ENCODE measurements around the gene CCDC122. TPM values are rescaled to one million over a fixed set of nuclear protein-coding genes. Genes with fewer than 3 reads are reported as not detected.

CCDC122 gene
- total RNA-seq, 1 experiment from 2014 or later = 5.8 TPM

- POLR2A ChIA-PET = no interaction called here
- RAD21 ChIA-PET (ENCODE audit: low non-redundant PET in 1 of 2, low total read pairs in 2 of 2, uncharacterized antibody in 2 of 2, unreplicated experiment in 2 of 2) = no interaction called here
- no peaks in the 10 kb centered on the region for H4K20me1 ChIP-seq (ENCODE audit: insufficient read depth)
- H3K9me2 ChIP-seq (ENCODE audit: insufficient read depth) = no peaks in the 10 kb centered on the region
- intact Hi-C loops (cut with micrococcal nuclease) = no loop called here
- DNase-seq (ENCODE audit: low read depth, low spot score) (no peak), ATAC-seq (no peak)
- H3K4me2 ChIP-seq (ENCODE audit: low read length) = no peak overlapping the region
- H3K9ac ChIP-seq (ENCODE audit: low read length) = no peak overlapping the region
- no peak overlapping the region for H2AFZ ChIP-seq (ENCODE audit: low read depth, low read length, poor library complexity, severe bottlenecking)
- no peak overlapping the region for H3K27ac ChIP-seq (ENCODE audit: low read depth, low read length)
- no peaks in the 10 kb centered on the region for H3K9me3 ChIP-seq (ENCODE audit: control insufficient read depth in 1 of 2, insufficient read depth in 1 of 2, low read depth in 1 of 2, low read length in 2 of 2)
- no peaks in the 10 kb centered on the region for H3K79me2 ChIP-seq (ENCODE audit: insufficient read depth, low read length)
- BruUV-seq (replicated peaks) = no TSS peak
- no peaks in the 10 kb centered on the region for H3K36me3 ChIP-seq (ENCODE audit: control insufficient read depth in 1 of 2, insufficient read depth in 2 of 2, low read length in 2 of 2)
- H3K4me3 ChIP-seq (replicated peaks in 1 of 2; ENCODE audit: low read depth in 1 of 2, low read length in 2 of 2) = no peak overlapping the region
- TF ChIP-seq SIN3A (IDR thresholded peaks at IDR 0.05; ENCODE audit: low read depth) = no peak
- no peak for TF ChIP-seq SRF (IDR thresholded peaks at IDR 0.05; ENCODE audit: low read depth)
- no peak for TF ChIP-seq POLR2AphosphoS5 (IDR thresholded peaks at IDR 0.05; ENCODE audit: low read depth, low read length)
- no peak for TF ChIP-seq MAX (IDR thresholded peaks at IDR 0.05)
- no peak for TF ChIP-seq ZBTB33 (IDR thresholded peaks at IDR 0.05; ENCODE audit: extremely low read depth, insufficient replicate concordance, low read length)
- no peak for TF ChIP-seq CEBPB (IDR thresholded peaks at IDR 0.05; ENCODE audit: low read depth)
- TF ChIP-seq REST (IDR thresholded peaks at IDR 0.05; ENCODE audit: low read depth) = no peak
- TF ChIP-seq CTCF (IDR thresholded peaks at IDR 0.05 in 2 of 3, conservative IDR thresholded peaks at IDR 0.05 in 1 of 3; ENCODE audit: borderline replicate concordance in 1 of 3, insufficient read depth in 1 of 3, low read depth in 2 of 3, low read length in 2 of 3) = no peak
- no peak for TF ChIP-seq FOSL1 (IDR thresholded peaks at IDR 0.05; ENCODE audit: low read depth)
- TF ChIP-seq ZNF274 (IDR thresholded peaks at IDR 0.05; ENCODE audit: low read depth, low read length) = no peak
- TF ChIP-seq CBX3 (IDR thresholded peaks at IDR 0.05; ENCODE audit: low read depth) = no peak
- no peak for TF ChIP-seq EZH2 (IDR thresholded peaks at IDR 0.05)
- TF ChIP-seq YY1 (IDR thresholded peaks at IDR 0.05; ENCODE audit: extremely low read depth, insufficient replicate concordance, low read depth, low read length) = no peak
- no peak for TF ChIP-seq JUND (IDR thresholded peaks at IDR 0.05)
- no peak for TF ChIP-seq TCF7L2 (IDR thresholded peaks at IDR 0.05; ENCODE audit: borderline replicate concordance, extremely low read depth, insufficient read depth, insufficient read length)
- no peak for TF ChIP-seq ELF1 (IDR thresholded peaks at IDR 0.05; ENCODE audit: borderline replicate concordance, low read depth)
- no peak for TF ChIP-seq EZH2phosphoT487 (IDR thresholded peaks at IDR 0.05; ENCODE audit: borderline replicate concordance)
- no peak for TF ChIP-seq ATF3 (IDR thresholded peaks at IDR 0.05)
- no peaks in the 10 kb centered on the region for H3K27me3 ChIP-seq (ENCODE audit: insufficient read depth, low read length)
- CTCF ChIA-PET = no interaction called here
- H3K4me1 ChIP-seq (ENCODE audit: control insufficient read depth in 1 of 2, insufficient read depth in 2 of 2, low read length in 2 of 2) = no peaks in the 10 kb centered on the region
Measured at GRCh38 chr13:43835701-43836100, 43.8 kb downstream of the CCDC122 start.

Measured in HCT116 (cell line).